ENCODE data around the gene HUNK.

Gene HUNK

GRCh38 chr21:31838586-31839355 is 34.0 kb upstream of the HUNK start:
- DNase-seq (ENCODE audit: low spot score) = no peak
- TF ChIP-seq CTCF (IDR thresholded peaks at IDR 0.05; ENCODE audit: extremely low read depth, insufficient read depth, missing control alignments) = no peak
- in situ Hi-C loops (cut with MboI; ENCODE audit: low pct_unique_long_range_greater_than_20kb, low sequenced_read_pairs, unreplicated experiment) = no loop called here

DNA sequence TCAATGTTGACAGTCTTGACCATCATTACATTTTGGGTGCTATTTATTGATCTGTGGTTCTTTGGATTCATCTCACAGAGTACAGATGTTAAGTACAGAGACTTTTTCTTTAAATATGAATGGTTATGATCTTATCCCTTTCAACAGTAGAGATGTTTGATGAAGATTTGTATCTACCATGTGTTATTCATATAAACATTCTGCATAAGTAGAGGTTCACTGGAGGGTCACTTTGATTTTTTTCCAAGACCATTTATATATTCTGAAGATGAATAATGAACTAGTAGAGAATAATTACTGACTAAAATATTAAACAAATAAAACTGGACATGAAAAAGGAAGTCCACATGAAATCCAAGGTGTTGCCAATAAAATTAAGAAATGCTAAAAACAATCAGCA is 28.6 kb upstream of the HUNK start:
- in situ Hi-C loops (cut with MboI; ENCODE audit: low pct_unique_long_range_greater_than_20kb, low sequenced_read_pairs, unreplicated experiment) = no loop called here
- TF ChIP-seq CTCF (IDR thresholded peaks at IDR 0.05; ENCODE audit: extremely low read depth, insufficient read depth, missing control alignments) = no peak
- DNase-seq (ENCODE audit: low spot score) = no peak

- in situ Hi-C loops (cut with MboI; ENCODE audit: low pct_unique_long_range_greater_than_20kb, low sequenced_read_pairs, unreplicated experiment) = no loop called here
- TF ChIP-seq CTCF (IDR thresholded peaks at IDR 0.05; ENCODE audit: extremely low read depth, insufficient read depth, missing control alignments) = no peak
- no peak for DNase-seq (ENCODE audit: low spot score)
Observed at GRCh38 chr21:31845151-31845729, 27.6 kb upstream of the HUNK start.

GRCh38 chr21:31846690-31847089 is 26.1 kb upstream of the HUNK start:
- in situ Hi-C loops (cut with MboI; ENCODE audit: low pct_unique_long_range_greater_than_20kb, low sequenced_read_pairs, unreplicated experiment) = no loop called here

DNA sequence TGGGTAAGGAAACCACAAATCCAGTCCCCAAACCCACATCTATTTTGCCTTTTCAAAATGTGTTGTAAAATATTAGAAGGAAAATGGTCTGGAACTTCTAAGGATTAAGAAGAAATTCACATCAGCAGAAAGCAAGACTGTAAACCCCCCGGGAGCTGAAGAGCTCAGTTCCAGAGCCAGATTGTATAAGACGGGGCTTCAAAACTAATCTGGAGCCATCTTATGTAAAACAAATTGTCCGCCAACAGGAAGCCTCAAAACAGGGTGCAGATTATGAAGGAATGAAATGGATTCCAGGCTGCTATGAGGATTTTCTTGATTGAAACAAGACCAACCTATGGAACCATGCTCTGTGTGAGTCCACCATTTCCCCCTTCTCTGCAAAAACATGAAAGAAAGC is 25.1 kb upstream of the HUNK start:
- TF ChIP-seq CTCF (IDR thresholded peaks at IDR 0.05; ENCODE audit: extremely low read depth, insufficient read depth, missing control alignments) = no peak
- DNase-seq (ENCODE audit: low spot score) = no peak
- in situ Hi-C loops (cut with MboI; ENCODE audit: low pct_unique_long_range_greater_than_20kb, low sequenced_read_pairs, unreplicated experiment) = no loop called here

More at GRCh38 chr21:31846690-31847089, 26.1 kb upstream of the HUNK start:
- DNase-seq (ENCODE audit: low spot score) = no peak
- TF ChIP-seq CTCF (IDR thresholded peaks at IDR 0.05; ENCODE audit: extremely low read depth, insufficient read depth, missing control alignments) = no peak

- in situ Hi-C loops (cut with MboI; ENCODE audit: low pct_unique_long_range_greater_than_20kb, low sequenced_read_pairs, unreplicated experiment) = no loop called here
- DNase-seq (ENCODE audit: low spot score) = no peak
- TF ChIP-seq CTCF (IDR thresholded peaks at IDR 0.05; ENCODE audit: extremely low read depth, insufficient read depth, missing control alignments) = no peak
Observed at GRCh38 chr21:31848326-31848985, 24.4 kb upstream of the HUNK start.
